HEK293 (cell line): ENCODE data around the gene SYNPO2.

ENCODE experiments used
- CTCF ChIP-seq: fragments of 450-650 bp; formaldehyde crosslinking; IDR thresholded peaks from 2 replicates; pipeline ENCODE4 v1.5.1; 2016; ENCODE audit warnings: missing biosample characterization, missing genetic modification characterization
- GLIS1 ChIP-seq: fragments of 450-650 bp; formaldehyde crosslinking; IDR thresholded peaks from 2 replicates; pipeline ENCODE4 v1.5.1; 2016; ENCODE audit warnings: missing biosample characterization, missing genetic modification characterization
- PATZ1 ChIP-seq: fragments of 450-650 bp; formaldehyde crosslinking; IDR thresholded peaks from 2 replicates; pipeline ENCODE4 v1.5.1; 2016; ENCODE audit warnings: missing biosample characterization, missing genetic modification characterization
- RBAK ChIP-seq: fragments of 450-650 bp; formaldehyde crosslinking; IDR thresholded peaks from 2 replicates; pipeline ENCODE4 v1.5.1; 2016; ENCODE audit warnings: missing biosample characterization, missing genetic modification characterization
- REST ChIP-seq: fragments of 450-650 bp; formaldehyde crosslinking; IDR thresholded peaks from 2 replicates; pipeline ENCODE4 v1.5.1; 2016; ENCODE audit warnings: missing biosample characterization, missing genetic modification characterization
- SCRT1 ChIP-seq: fragments of 450-650 bp; formaldehyde crosslinking; IDR thresholded peaks from 2 replicates; pipeline ENCODE4 v1.5.1; 2016; ENCODE audit warnings: missing biosample characterization, missing genetic modification characterization, borderline replicate concordance
- TCF7L2 ChIP-seq: IDR thresholded peaks from 2 replicates; pipeline ENCODE4 v1.6.1; 2011; ENCODE audit warnings: low read depth, mild to moderate bottlenecking, inconsistent platforms, low read length, moderate library complexity, borderline replicate concordance
- ZNF302 ChIP-seq: fragments of 450-650 bp; formaldehyde crosslinking; IDR thresholded peaks from 2 replicates; pipeline ENCODE4 v1.5.1; 2016; ENCODE audit warnings: missing biosample characterization, missing genetic modification characterization, low read depth
- ZNF324 ChIP-seq: fragments of 450-650 bp; formaldehyde crosslinking; IDR thresholded peaks from 2 replicates; pipeline ENCODE4 v1.5.1; 2016; ENCODE audit warnings: missing biosample characterization, missing genetic modification characterization
- ZNF416 ChIP-seq: fragments of 450-650 bp; formaldehyde crosslinking; IDR thresholded peaks from 2 replicates; pipeline ENCODE4 v1.5.1; 2016; ENCODE audit warnings: missing biosample characterization, missing genetic modification characterization
- ZNF830 ChIP-seq: fragments of 450-650 bp; IDR thresholded peaks from 2 replicates; pipeline ENCODE4 v1.5.0; 2018; ENCODE audit warnings: missing biosample characterization, missing genetic modification characterization, low read depth, mild to moderate bottlenecking, moderate library complexity

- no peak for TF ChIP-seq ZNF324 (tag by site-specific recombination)
- TF ChIP-seq PATZ1 (tag by site-specific recombination) = no peak
- TF ChIP-seq SCRT1 (tag by site-specific recombination) = no peak
- no peak for TF ChIP-seq ZNF416 (tag by site-specific recombination)
- TF ChIP-seq REST = no peak
- TF ChIP-seq CTCF (tag by site-specific recombination) = no peak
- no peak for TF ChIP-seq RBAK (tag by site-specific recombination)
- no peak for TF ChIP-seq GLIS1 (tag by site-specific recombination)
- TF ChIP-seq TCF7L2 = no peak
- no peak for TF ChIP-seq ZNF302 (tag by site-specific recombination)
- no peak for TF ChIP-seq ZNF830 (tag by site-specific recombination)
These were observed 49.3 kb upstream of the SYNPO2 start for GRCh38 chr4:118839221-118839927.
